ENCODE measurements around the gene PROKR1. TPM values are rescaled to one million over a fixed set of nuclear protein-coding genes. Genes with fewer than 3 reads are reported as not detected.

Gene PROKR1
- total RNA-seq, 4 donors from 2014 or later, result not detected

DNA sequence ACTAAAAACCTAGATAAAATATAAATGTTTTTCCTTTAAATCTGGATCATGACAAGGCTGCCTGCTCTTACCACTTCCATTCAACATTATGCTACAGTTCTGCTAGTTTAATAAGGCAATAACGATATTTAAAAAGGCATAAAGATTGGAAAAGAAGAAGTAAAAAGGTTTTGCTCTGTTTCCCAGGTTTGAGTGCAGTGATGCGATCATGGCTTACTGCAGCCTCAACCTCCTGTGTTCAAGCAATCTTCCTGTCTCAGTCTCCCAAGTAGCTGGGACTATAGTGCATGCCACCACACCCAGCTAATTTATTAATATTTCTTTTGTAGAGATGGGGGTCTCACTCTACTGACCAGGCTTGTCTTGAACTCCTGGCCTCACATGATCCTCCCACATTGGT, 40.8 kb downstream of the PROKR1 start:
- no peak for DNase-seq
- Histone ChIP-seq H3K4me3 (no peak overlapping the region), H3K9me3 (no peaks in the 10 kb centered on the region), H3K27ac (no peak overlapping the region), H3K27me3 (no peaks in the 10 kb centered on the region), H3K36me3 (no peaks in the 10 kb centered on the region), H3K4me1 (no peaks in the 10 kb centered on the region)
- TF ChIP-seq, protein P1, sequence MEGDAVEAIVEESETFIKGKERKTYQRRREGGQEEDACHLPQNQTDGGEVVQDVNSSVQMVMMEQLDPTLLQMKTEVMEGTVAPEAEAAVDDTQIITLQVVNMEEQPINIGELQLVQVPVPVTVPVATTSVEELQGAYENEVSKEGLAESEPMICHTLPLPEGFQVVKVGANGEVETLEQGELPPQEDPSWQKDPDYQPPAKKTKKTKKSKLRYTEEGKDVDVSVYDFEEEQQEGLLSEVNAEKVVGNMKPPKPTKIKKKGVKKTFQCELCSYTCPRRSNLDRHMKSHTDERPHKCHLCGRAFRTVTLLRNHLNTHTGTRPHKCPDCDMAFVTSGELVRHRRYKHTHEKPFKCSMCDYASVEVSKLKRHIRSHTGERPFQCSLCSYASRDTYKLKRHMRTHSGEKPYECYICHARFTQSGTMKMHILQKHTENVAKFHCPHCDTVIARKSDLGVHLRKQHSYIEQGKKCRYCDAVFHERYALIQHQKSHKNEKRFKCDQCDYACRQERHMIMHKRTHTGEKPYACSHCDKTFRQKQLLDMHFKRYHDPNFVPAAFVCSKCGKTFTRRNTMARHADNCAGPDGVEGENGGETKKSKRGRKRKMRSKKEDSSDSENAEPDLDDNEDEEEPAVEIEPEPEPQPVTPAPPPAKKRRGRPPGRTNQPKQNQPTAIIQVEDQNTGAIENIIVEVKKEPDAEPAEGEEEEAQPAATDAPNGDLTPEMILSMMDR (IDR thresholded peaks at IDR 0.05), result no peak
- TF ChIP-seq POLR2A (IDR thresholded peaks at IDR 0.05), result no peak

GRCh38 chr2:68686178-68686577, 42.8 kb downstream of the PROKR1 start:
- H3K27me3 ChIP-seq, result no peaks in the 10 kb centered on the region
- no peak overlapping the region for H3K27ac ChIP-seq
- no peak for DNase-seq
- H3K4me1 ChIP-seq, result no peaks in the 10 kb centered on the region
- no peak overlapping the region for H3K4me3 ChIP-seq
- TF ChIP-seq, protein P1 (IDR thresholded peaks at IDR 0.05), result no peak
- no peak for TF ChIP-seq POLR2A (IDR thresholded peaks at IDR 0.05)
- H3K9me3 ChIP-seq, result no peaks in the 10 kb centered on the region
- H3K36me3 ChIP-seq, result no peaks in the 10 kb centered on the region

DNA sequence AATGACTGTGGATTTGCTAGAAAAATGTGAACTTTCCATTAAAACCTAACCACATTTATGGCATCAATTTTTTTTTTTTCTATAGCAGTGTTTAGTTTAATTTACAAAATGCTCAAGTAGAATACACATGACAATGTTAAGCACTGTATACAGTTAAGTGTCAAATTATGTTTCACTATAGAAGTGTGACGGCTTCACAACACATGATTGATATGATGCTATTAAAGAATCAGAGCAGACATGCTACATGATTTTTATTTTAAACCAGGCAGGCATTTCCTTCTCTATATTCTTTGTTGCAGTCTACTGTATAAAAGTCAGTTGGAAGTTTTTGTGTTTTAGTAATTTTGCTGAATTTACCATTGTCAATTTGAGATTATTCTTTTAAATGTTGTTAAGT, 43.6 kb downstream of the PROKR1 start:
- TF ChIP-seq, protein P1 (IDR thresholded peaks at IDR 0.05), result no peak
- no peak for TF ChIP-seq POLR2A (IDR thresholded peaks at IDR 0.05)
- Histone ChIP-seq H3K9me3 (no peaks in the 10 kb centered on the region), H3K27me3 (no peaks in the 10 kb centered on the region), H3K36me3 (no peaks in the 10 kb centered on the region), H3K4me3 (no peak overlapping the region), H3K27ac (no peak overlapping the region), H3K4me1 (no peaks in the 10 kb centered on the region)
- no peak for DNase-seq

- DNase-seq, result peak in 1 of 3 donors; percentile 28
- H3K9me3 ChIP-seq, result no peaks in the 10 kb centered on the region
- H3K36me3 ChIP-seq, result no peaks in the 10 kb centered on the region
- H3K27me3 ChIP-seq, result no peaks in the 10 kb centered on the region
- TF ChIP-seq, protein P1 (IDR thresholded peaks at IDR 0.05), result no peak
- TF ChIP-seq POLR2A (IDR thresholded peaks at IDR 0.05), result no peak
- H3K4me1 ChIP-seq, result no peaks in the 10 kb centered on the region
- no peak overlapping the region for H3K4me3 ChIP-seq
- H3K27ac ChIP-seq, result peak overlapping the region in 1 of 4 donors; percentile 46
These were observed 46.5 kb downstream of the PROKR1 start for GRCh38 chr2:68689553-68690537.

DNA sequence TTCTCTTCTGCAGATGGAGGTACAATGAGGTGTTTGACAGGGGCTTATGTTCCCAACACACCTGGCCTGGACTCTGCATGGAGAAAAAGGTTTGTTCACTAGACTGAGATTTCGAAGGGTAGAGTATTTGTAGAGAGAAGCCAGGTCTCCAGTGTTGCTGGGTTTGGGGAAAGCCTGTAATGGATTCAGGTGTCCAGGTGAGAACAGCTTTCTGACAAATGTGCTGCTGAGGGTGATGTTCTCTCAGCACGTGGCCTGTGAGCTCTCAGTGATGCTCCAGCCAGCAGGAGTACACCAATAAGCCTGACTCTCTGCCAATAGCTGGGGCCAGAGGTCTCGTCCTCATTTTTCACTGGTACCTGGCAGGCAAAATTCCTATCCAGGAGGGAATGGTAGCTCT, 47.5 kb downstream of the PROKR1 start:
- TF ChIP-seq POLR2A (IDR thresholded peaks at IDR 0.05), result no peak
- peak overlapping the region in 1 of 4 donors; percentile 46 for H3K27ac ChIP-seq
- H3K9me3 ChIP-seq, result no peaks in the 10 kb centered on the region
- H3K4me1 ChIP-seq, result no peaks in the 10 kb centered on the region
- no peak for DNase-seq
- no peak overlapping the region for H3K4me3 ChIP-seq
- H3K27me3 ChIP-seq, result no peaks in the 10 kb centered on the region
- no peaks in the 10 kb centered on the region for H3K36me3 ChIP-seq

DNA sequence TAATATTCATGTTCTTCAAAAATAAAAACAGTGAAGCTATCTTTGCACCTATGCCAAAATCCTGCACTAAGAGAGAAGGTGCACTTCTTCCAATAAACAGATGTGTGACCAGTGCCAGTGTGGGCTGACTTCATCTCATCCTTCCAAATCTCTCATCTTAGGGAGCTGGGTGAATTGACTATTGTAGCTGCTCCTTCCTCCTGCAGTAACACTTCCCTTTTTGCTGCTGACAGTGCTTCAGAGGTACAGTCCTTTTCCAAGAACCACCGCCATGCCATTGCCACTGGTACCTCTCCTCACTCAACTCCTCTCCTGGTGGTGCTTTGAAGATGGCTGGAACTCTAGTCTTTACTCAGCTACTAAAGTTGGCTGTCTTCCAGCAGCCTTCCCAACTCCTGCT, 49.1 kb downstream of the PROKR1 start:
- H3K4me3 ChIP-seq, result no peak overlapping the region
- TF ChIP-seq, protein P1 (IDR thresholded peaks at IDR 0.05), result no peak
- TF ChIP-seq POLR2A (IDR thresholded peaks at IDR 0.05), result no peak
- H3K4me1 ChIP-seq, result no peaks in the 10 kb centered on the region
- H3K27me3 ChIP-seq, result no peaks in the 10 kb centered on the region
- H3K9me3 ChIP-seq, result no peaks in the 10 kb centered on the region
- H3K36me3 ChIP-seq, result no peaks in the 10 kb centered on the region
- no peak overlapping the region for H3K27ac ChIP-seq
- no peak for DNase-seq
